ENCODE results near the gene FHDC1.
A peak's percentile ranks its signal among the peaks of the same experiment; 100 is the strongest.
"Not testable (repeated sequence)": the region's sequence is repeated elsewhere in the genome, so short reads cannot be mapped to it uniquely, and the experiment has no call there.

FHDC1 gene, protein sequence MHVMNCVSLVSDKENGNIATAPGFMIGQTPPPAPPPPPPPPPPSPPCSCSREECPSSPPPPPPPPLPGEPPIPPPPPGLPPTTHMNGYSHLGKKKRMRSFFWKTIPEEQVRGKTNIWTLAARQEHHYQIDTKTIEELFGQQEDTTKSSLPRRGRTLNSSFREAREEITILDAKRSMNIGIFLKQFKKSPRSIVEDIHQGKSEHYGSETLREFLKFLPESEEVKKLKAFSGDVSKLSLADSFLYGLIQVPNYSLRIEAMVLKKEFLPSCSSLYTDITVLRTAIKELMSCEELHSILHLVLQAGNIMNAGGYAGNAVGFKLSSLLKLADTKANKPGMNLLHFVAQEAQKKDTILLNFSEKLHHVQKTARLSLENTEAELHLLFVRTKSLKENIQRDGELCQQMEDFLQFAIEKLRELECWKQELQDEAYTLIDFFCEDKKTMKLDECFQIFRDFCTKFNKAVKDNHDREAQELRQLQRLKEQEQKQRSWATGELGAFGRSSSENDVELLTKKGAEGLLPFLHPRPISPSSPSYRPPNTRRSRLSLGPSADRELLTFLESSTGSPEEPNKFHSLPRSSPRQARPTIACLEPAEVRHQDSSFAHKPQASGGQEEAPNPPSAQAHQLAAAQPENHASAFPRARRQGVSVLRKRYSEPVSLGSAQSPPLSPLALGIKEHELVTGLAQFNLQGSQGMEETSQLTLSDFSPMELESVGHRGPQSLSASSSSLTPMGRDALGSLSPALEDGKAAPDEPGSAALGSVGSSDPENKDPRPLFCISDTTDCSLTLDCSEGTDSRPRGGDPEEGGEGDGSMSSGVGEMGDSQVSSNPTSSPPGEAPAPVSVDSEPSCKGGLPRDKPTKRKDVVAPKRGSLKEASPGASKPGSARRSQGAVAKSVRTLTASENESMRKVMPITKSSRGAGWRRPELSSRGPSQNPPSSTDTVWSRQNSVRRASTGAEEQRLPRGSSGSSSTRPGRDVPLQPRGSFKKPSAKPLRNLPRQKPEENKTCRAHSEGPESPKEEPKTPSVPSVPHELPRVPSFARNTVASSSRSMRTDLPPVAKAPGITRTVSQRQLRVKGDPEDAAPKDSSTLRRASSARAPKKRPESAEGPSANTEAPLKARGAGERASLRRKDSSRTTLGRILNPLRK
- total RNA-seq, result 0 to 0.89 (median 0.26) reads per million in 18 experiments

DNA sequence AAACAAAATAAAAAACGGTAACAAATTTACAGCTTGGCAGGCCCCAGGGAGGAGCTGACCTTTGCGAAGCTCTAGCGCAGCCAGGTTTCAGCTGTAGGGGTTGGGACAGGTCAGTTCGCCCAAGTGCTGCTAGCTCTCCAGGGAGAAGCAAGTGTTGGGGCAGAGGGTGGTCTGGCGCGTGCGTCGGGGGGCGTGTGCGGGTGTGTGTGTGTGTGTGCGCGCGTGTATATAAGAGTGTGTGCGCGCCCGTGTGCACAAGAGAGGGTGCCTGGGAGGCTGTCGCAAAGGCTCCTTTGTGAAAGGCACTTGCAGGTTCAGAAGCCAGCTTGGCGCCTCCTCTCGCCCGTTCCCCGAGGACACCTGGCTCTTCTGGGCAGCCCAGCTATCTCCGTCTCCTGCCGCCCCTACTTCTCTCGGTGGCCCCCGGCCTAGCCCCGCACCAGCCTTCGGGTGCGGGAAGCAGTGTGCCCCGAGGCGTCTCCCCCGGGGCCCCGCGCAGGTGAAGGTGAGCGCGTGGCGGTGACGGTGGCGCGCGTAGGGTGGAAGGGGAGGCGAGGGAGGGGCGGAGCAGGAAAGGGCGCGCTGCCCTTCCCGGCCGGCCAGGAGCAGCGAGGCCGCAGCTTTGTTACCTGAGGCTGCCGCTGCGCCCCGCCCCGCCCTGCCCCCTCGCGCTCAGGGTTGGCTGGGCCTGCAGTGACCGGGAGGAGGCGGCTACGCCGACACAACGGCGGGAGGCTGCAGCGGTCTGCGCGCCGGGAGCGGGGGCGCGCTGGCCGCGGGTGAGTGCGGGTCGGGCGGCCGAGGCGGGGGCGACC, at the start of gene FHDC1:
Gene FHDC1, plus strand, starts transcription at position 693 of the 815 bp plus-strand sequence. CDS start 6,735 bp downstream, outside the sequence.
- DNase-seq, result peak in 1 of 2 donors; percentile 3

DNA sequence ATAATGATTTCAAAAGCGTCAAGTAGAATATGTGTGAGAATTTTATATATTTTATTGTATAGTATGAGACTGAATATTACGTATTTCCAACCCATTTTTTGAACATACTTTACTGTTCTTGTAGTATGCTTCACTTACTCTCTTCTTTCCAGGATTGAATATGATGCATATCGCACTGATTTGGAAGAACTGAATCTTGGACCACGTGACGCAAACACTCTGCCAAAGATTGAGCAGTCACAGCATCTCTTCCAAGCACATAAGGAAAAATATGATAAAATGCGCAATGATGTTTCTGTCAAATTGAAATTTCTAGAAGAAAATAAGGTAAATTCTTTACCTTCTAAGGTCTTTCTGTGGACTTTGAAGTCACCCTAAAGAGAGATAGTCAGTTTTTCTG, 48.1 kb upstream of the FHDC1 start:
- DNase-seq, result no peak

DNA sequence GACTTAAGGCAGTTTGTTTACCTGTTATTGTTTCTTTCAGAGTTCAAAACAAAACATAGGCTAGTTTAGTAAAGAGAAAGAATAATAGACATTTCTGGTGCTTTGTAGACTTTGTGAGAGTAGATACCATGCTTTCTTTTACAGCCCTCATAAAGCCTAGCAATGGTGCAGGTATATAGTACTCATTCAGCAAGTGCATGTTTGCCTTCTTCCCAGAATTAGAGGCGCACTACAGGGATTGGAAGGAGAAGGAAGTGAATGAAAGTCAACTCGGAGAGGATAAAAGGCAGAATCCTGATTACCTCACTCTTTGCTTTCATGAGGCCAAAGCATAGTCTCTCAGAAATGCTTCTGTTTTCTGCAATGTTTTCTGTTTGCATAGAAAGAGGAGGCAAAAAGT, 43.1 kb upstream of the FHDC1 start:
- no peak for DNase-seq

DNA sequence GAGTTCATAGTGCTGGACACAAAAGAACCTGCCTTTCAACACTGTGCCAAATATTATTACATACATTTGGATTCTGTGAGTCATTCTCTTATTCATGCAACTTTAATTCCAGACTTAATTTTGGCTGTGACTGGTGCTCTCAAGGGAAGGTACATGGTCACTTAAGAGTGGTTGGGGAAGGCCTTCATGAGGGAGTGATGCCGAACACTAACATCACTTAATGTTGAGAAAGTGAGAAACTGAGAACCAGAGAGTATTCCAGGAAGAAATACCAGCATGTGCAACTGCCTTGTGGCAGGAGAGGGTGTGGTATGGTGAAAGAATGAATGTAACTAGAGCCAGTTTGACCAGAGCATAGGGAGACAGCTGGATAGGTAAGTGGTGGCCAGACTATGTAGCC, 41.5 kb upstream of the FHDC1 start:
- DNase-seq, result no peak

DNA sequence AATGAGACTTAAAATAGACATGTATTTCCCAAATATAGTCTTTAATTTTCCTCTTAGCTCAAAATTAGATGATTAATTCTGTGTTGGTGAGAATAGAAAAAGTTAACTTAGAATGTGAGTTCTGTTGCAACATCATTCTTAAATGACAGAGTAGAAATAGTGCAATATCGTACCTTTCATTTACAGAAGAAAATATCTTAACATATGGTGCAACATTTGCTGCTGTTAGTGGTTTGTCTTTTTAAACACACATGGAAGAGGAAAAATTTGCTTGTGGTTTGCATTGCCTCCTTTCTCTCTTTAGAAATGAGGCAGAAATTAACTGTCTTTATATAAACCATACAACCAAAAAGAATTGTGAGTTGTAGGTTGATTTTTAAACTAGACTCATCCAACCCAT, 39.3 kb upstream of the FHDC1 start:
- peak in 1 of 2 donors; percentile 3 for DNase-seq

DNA sequence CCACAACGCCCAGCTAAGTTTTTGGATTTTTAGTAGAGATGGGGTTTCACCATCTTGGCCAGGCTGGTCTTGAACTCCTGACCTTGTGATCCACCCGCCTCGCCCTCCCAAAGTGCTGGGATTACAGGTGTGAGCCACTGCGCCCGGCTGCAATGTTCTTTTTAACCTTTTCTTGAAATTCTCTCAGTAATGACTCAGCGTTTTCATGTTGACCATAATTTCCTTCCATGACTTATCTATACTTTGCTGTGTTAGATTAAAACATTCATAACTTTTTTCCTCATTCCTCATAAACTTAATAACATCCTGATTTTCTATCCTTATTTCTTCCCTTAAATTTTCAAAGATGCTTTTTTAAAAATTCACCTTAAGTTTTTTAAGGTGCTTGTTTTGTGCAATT, 38.0 kb upstream of the FHDC1 start:
- DNase-seq, result not testable (repeated sequence)

DNA sequence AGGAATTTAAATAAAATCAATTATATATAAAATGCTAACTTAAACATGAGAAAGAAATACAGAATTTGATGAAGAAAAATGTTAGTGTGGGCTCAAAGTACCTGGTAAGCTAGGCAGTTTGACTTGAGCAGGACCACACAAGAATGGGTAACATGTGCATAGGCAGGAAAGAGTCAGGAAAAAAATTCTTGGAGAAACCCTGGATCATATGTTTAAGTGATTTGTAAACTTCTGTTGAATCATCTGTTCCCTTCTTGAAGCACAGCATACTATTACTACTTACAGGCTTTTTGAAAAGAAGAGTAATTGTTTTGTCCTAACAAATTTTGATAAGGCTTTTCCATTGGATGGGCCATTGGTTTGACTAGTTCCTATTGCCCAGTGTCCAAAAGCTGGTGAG, 37.5 kb upstream of the FHDC1 start:
- DNase-seq, result no peak

DNA sequence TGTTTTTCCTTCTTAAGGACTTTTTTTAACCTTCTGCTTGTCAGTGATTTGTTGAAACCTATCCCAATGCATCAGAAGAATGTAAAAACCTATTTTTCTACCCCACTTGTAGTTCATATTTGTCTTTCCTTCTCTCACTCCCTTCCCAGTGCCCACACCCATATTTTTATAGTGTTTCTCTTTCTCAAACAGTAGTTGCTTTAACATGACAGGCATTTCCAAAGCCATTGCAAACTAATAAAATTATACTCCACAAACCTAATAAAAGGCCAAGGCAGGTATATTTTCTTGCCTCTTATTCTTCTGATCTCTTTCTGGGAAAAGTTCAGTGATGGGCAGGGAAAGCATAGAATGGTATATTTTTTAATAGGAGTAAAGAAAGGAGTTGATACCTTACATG, 35.7 kb upstream of the FHDC1 start:
- no peak for DNase-seq

DNA sequence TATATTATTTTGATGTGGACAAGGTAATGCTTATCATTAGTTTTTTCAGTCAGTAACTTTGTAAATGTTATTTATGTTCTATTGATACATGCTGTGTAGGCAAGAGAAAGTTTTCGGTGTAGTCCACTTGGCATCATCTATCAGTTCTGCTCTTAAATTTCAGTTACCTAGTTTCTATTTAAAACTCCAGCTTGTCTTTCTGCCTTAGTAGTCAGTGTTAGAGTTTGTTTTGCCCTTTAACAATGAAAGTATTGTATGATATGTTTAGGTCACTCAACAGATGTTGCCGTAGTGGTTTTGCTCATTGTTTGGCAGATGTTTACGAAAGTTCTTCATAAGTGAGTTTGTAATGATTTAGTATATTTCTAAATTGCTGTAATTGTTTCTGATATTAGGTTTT, 34.9 kb upstream of the FHDC1 start:
- no peak for DNase-seq

DNA sequence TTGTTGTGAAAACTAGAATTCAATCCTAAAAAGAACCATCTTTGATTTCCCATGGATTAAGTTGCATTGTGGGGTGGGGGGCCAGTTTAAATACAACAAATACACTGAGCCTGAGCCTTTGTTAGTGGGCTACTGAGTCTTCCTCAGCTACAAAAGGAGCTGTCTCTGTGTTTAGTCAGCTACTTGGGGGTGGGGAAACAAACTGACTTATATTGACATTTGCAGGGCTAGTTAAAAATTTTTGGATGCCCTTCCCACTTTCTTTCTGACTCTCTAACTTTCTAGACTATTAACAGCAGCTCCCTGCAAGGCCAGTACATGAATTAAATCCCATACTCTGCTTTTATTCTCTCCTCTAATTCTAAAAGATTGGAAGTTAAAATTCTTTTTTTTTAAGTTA, 32.5 kb upstream of the FHDC1 start:
- DNase-seq, result no peak

DNA sequence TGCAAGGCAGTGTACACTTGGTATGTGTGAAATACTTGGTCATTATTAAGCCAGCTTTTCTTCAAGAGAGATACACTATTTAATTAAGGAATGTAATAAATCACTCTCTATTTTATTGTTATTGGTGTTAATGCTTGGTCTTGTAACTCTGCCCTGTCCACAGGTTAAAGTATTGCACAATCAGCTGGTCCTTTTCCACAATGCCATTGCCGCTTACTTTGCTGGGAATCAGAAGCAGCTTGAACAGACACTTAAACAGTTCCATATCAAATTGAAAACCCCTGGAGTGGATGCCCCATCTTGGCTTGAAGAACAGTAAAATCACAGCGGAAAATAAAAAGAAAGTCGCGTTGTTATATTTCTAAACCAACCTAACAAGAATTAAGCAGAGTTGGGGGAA, 26.2 kb upstream of the FHDC1 start:
- DNase-seq, result no peak

DNA sequence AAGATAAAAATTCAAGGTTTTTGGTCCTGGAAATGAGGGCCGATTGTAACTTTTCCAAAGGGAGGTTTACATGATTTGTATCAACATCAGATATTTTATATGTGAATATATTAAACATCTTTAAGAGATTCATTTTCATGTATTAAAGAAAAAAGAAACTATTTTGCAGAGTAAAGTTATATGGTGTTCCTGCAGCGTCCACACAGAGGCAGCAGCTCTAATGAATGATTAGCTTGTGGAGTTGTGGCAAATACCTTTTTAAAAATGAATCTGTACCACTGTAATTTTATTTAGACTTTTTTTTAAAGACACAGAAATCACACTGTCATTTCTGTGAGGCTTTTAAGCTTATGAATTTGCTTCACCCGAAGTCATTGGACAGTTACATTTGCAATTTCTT, 25.6 kb upstream of the FHDC1 start:
- no peak for DNase-seq

DNA sequence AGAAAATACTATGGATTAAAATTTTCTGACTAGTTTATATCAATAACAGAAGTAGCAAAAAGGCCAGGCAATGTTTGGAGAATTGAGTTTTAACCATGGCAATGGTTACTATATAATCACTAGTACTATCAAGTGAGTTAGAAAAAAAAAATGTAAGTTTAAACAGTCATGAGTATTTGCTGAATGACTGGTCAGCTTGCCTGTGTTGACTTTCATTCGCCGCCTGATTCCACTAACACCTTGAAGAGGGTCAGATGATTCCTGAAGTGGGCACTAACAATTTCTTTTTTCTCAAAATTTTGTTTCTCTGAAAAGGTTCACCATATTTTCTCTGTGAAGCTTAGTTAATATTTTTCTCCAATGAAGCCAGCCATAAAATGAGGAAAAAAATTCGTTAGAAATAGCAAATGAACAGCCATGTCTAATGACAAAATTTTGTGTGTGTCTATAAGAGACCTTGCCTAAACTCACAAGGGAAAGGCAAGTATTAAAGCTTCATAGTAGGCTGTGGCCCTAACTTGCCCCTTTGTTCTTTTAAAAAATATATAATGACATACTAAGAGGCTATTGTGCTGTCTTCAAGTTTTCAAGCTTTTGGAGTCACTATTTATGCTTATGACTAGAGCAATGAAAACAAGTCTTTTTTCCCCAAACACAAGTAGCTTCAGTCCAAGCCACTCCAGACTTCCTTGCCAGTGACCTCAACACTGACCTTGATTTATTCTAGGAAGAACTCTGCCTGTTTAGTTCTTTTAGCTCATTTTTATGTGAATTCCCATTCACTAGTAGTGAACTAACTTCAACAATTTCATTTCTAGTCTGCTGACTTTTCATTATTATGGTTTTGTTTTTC, 18.4 kb upstream of the FHDC1 start:
- no peak for DNase-seq

DNA sequence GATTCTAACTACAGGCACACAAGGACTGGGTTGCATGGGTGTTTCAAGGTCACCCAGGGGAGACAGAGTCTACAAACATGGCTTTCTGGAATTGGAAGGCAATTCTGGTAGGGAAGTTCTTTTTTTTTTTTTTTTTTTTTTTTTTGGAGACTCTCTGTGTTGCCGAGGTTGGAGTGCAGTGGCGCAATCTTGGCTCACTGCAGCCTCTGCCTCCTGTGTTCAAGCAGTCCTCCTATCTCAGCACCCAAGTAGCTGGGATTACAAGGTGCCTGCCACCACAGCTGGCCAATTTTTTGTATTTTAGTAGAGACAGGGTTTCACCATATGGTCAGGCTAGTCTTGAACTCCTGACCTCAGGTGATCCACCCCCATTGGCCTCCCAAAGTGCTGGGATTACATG, 16.3 kb upstream of the FHDC1 start:
- DNase-seq, result no peak

DNA sequence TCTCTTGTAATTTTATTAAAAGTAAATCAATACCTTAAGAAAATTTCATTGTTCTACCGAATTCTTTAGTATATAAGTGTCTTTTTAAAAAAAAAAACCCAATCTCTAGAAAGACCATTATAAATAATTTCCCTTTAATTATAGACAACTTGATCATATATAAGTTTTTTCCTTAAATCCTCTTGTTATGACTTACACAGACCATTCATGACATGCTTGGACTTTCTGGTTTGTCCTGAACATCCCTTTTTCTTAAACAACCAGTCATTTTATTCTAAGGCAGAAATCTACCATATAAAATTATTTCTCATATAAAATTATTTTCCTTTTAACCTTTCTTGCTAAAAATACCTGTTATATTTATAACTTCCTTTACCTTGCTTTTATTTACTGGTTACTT, 15.4 kb upstream of the FHDC1 start:
- DNase-seq, result no peak

DNA sequence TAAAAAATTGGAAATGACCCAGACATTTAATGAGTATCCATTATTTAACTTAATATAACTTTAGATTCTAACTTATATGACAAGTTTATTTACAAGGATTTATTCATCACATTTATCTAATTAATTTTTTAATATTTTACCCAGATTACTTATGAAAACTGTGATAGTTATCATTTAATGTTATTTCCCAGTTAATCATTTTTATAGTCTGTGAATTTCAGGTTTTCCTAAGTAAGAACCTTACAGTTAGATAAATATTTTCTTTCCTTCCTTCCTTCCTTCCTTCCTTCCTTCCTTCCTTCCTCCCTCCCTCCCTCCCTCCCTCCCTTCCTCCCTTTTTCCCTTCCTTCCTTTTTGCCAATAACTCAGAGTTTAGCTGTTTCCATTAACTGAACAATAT, 14.8 kb upstream of the FHDC1 start:
- no peak for DNase-seq

DNA sequence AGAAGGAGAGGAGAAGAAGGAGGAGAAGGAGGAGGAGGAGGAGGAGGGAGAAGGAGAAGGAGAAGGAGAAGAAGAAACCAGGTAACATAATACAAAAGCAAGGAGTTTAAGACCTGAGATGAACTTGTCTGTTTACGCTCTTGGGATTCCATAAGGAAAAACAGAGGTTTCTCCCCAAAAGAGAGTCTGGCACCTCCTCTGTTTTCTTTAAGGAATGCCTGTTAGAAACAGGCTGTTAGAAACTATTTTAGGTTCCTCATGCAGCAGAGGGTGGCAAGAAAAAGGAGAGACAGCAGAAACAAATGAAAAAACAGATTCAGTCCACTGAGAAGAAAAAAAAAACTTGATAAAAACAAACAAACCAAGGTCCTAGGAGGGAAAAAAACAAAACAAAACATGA, 10.3 kb upstream of the FHDC1 start:
- DNase-seq, result no peak

DNA sequence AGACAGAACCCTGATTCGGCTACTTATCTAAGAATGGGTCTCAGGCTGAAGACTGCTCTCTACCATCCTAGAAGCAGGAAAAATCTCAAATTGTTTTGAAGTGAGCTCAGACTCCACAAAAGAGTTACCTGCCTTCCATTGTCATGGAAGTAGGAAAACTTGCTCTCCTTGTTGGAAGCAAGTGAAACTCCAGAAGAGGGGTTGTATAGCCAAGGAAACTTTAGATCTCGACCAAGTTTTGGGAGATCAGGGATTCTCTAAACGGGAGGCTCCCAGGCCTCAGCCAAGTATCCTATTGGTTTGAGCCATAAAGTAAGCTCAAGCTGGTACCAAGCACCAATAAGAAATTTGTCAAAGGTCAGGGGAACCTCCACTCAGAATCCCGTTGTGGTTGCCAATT, 9.2 kb upstream of the FHDC1 start:
- DNase-seq, result no peak

DNA sequence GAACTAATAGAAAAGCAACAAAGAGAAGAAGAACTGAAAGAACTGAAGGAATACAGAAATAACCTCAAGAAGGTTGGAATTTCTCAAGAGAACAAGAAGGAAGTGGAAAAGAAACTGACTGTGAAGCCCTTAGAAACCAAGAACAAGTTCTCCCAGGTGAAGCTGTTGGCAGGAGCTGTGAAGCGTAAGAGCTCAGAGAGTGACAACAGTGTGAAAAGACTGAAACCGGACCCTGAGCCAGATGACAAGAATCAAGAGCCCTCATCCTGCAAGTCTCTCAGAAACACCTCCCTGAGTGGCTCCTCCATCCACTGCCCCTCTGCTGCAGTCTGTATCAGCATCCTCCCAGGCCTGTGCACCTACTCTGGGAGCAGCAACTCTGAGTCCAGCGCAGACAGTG, 8.4 kb upstream of the FHDC1 start:
- DNase-seq, result no peak

DNA sequence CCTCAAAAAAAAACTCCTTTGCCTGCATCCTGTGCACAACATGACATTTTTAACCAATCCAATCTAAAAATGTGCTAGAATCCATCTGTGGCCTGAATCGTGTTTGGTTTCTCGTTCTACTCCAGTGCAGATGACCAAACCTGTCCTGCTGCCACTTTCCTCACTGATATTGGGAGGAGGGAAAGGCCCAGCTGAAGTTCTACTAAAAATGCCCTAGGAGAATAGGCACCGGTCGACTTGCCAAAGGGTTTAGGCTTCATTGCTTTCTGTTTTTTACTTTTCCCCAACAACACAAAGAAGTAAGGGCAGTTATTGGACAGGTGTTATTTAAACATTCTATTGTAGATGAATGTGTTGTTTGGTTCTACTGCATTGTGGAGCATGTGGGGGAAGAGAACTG, 7.8 kb upstream of the FHDC1 start:
- no peak for DNase-seq

DNA sequence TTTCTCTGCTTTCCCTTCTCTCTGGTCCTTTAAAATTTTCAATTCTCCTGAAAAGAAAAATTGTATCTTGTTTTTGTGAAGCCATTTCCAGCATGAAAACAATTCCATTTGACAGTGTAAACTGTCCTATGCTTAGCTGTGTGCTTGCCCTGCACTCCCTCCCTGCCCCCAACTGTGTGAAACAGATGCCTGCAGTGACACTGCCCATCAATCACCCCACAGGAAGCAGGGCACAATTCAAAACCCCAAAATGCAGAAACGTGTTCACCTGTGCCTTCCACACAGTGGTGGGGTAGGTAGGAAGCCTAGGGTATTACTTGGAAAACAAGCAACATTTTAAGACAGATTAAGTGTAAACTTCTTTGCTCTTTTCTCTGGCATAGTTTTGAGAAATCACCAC, 6.2 kb upstream of the FHDC1 start:
- DNase-seq, result no peak

Measured in inflammatory macrophage (primary cell).